K562 (cell line): ENCODE results near the gene ADD2. TPM values are rescaled to one million over a fixed set of nuclear protein-coding genes. Genes with fewer than 3 reads are reported as not detected.

Source experiments
- MYC ChIP-seq, 2 experiments: fragments of 250-450 bp in 1 of 2; sonication (Bioruptor Pico) in 1 of 2; IDR thresholded peaks; 2 replicates each; pipeline versions ENCODE4 v1.5.1 to v1.6.1; 2012 to 2021; ENCODE audit warnings: low read depth in 2 of 2, borderline replicate concordance in 1 of 2, improper control_type of control experiment in 1 of 2, low read length in 1 of 2, mild to moderate bottlenecking in 1 of 2, moderate library complexity in 1 of 2
- SLC30A9 ChIP-seq: fragments of 250-450 bp; sonication (Bioruptor Pico); IDR thresholded peaks from 2 replicates; pipeline ENCODE4 v1.8.0; 2022; ENCODE audit warnings: mild to moderate bottlenecking, moderate library complexity
- ZBTB11 ChIP-seq, 3 experiments: fragments of 200-800 bp in 1 of 3; fragments of 250-450 bp in 1 of 3; fragments of 450-650 bp in 1 of 3; sonication (Bioruptor Pico) in 1 of 3; sonication (Bioruptor generic) in 1 of 3; formaldehyde crosslinking in 1 of 3; IDR thresholded peaks; 2 replicates each; pipeline versions ENCODE4 v1.6.1 to v1.8.0; 2016 to 2022; ENCODE audit warnings: mild to moderate bottlenecking in 2 of 3, missing genetic modification characterization in 2 of 3, missing compliant biosample characterization in 1 of 3, moderate library complexity in 1 of 3
- ZNF79 ChIP-seq: fragments of 250-450 bp; sonication (Bioruptor Pico); IDR thresholded peaks from 2 replicates; pipeline ENCODE4 v1.4.0; 2020; ENCODE audit warnings: low read depth, mild to moderate bottlenecking, moderate library complexity
- polyA plus RNA-seq, 8 experiments: library from polyadenylated mRNA; depleted of rRNA in 4 of 8; stranded (reverse) in 5 of 8; unstranded in 3 of 8; fragments of >200 nt; fragmentation: Nextera tagmentation in 2 of 8; fragmentation: Illumina TruSeq in 1 of 8; extraction: Ambion mirVana in 2 of 8; extraction: Trizol in 1 of 8; gene quantifications; 2 replicates each; pipeline versions ENCODE4 v1.2.1 to v1.2.3, GENCODE V29; 2011 to 2014; ENCODE audit warnings: inconsistent platforms in 1 of 8, missing spikeins in 1 of 8
- total RNA-seq, 7 experiments: library from RNA; depleted of rRNA in 6 of 7; stranded (reverse); fragments of >200 nt in 6 of 7; fragmentation: Illumina TruSeq in 2 of 7; extraction: Trizol in 2 of 7; gene quantifications; 2 replicates each; pipeline versions ENCODE4 v1.2.1 to v1.2.3, GENCODE V29; 2011 to 2021; ENCODE audit warnings: low replicate concordance in 1 of 7
- TF ChIP-seq, protein P1 (sequence below): fragments of 250-450 bp; sonication (Bioruptor Pico); IDR thresholded peaks from 2 replicates; pipeline ENCODE4 v1.4.0; 2020; ENCODE audit warnings: mild to moderate bottlenecking, moderate library complexity
- TF ChIP-seq, protein P2 (sequence below): IDR thresholded peaks from 2 replicates; pipeline ENCODE4 v1.6.1; 2012; ENCODE audit warnings: low read depth, low read length, improper control_type of control experiment, borderline replicate concordance

Gene ADD2
- total and polyA plus RNA-seq, 9 of the 15 experiments (the other 6 are each of a cell fraction or from before 2014, with no cell fraction given), result 3.5 to 63.0 (median 36.2) TPM

- TF ChIP-seq, protein P1, sequence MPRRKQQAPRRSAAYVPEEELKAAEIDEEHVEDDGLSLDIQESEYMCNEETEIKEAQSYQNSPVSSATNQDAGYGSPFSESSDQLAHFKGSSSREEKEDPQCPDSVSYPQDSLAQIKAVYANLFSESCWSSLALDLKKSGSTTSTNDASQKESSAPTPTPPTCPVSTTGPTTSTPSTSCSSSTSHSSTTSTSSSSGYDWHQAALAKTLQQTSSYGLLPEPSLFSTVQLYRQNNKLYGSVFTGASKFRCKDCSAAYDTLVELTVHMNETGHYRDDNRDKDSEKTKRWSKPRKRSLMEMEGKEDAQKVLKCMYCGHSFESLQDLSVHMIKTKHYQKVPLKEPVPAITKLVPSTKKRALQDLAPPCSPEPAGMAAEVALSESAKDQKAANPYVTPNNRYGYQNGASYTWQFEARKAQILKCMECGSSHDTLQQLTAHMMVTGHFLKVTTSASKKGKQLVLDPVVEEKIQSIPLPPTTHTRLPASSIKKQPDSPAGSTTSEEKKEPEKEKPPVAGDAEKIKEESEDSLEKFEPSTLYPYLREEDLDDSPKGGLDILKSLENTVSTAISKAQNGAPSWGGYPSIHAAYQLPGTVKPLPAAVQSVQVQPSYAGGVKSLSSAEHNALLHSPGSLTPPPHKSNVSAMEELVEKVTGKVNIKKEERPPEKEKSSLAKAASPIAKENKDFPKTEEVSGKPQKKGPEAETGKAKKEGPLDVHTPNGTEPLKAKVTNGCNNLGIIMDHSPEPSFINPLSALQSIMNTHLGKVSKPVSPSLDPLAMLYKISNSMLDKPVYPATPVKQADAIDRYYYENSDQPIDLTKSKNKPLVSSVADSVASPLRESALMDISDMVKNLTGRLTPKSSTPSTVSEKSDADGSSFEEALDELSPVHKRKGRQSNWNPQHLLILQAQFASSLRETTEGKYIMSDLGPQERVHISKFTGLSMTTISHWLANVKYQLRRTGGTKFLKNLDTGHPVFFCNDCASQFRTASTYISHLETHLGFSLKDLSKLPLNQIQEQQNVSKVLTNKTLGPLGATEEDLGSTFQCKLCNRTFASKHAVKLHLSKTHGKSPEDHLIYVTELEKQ (CRISPR knock-in tag), result no peak
- TF ChIP-seq, protein P2, sequence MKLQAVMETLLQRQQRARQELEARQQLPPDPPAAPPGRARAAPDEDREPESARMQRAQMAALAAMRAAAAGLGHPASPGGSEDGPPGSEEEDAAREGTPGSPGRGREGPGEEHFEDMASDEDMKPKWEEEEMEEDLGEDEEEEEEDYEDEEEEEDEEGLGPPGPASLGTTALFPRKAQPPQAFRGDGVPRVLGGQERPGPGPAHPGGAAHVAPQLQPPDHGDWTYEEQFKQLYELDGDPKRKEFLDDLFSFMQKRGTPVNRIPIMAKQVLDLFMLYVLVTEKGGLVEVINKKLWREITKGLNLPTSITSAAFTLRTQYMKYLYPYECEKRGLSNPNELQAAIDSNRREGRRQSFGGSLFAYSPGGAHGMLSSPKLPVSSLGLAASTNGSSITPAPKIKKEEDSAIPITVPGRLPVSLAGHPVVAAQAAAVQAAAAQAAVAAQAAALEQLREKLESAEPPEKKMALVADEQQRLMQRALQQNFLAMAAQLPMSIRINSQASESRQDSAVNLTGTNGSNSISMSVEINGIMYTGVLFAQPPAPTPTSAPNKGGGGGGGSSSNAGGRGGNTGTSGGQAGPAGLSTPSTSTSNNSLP, result no peak
- no peak for TF ChIP-seq MYC (IDR thresholded peaks at IDR 0.05; ENCODE audit: low read depth, low read length)
- TF ChIP-seq MYC (CRISPR knock-in tag; IDR thresholded peaks at IDR 0.05; ENCODE audit: borderline replicate concordance, low read depth), result no peak
- no peak for TF ChIP-seq SLC30A9 (CRISPR knock-in tag)
- no peak for TF ChIP-seq ZNF79 (CRISPR knock-in tag)
- no peak for TF ChIP-seq ZBTB11 (CRISPR knock-in tag; IDR thresholded peaks at IDR 0.05)
Observed at GRCh38 chr2:70743068-70743467, 24.9 kb downstream of the ADD2 start (continued).
